Measurements from ENCODE around the gene MZT1. TPM values are rescaled to one million over a fixed set of nuclear protein-coding genes. Genes with fewer than 3 reads are reported as not detected.

Gene MZT1
- total and polyA plus RNA-seq, 2 experiments from 2014 or later = 35.0 to 52.3 TPM

DNA sequence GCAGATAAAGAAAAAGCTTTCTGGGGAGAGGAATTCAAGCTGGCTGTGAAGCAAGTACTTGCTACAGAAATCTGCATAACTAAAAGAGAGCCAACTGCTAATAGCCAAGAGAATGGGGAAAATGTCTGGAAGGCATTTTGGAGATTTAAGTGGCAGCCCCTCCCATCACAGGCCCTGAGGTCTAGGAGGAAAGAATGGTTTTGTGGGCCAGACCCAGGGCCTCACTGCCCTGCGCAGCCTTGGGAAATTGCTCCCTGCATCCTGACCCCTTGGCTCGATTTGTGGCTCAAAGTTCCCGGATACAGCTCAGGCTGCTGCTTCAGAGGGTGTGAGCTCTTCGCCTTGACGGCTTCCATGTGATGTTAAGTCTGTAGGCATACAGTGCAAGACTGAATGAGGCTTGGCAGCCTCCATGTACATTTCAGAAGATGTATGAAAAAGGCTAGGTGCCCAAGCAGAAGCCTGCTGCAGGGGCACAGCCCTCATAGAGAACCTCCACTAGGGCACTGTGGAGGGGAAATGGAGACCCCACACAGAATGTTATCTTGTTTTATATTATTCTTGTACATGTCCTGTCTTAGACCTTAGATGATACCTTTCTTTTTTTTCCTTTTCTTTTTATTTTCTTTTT is 34.4 kb downstream of the MZT1 start (continued):
- TF ChIP-seq, protein P1, sequence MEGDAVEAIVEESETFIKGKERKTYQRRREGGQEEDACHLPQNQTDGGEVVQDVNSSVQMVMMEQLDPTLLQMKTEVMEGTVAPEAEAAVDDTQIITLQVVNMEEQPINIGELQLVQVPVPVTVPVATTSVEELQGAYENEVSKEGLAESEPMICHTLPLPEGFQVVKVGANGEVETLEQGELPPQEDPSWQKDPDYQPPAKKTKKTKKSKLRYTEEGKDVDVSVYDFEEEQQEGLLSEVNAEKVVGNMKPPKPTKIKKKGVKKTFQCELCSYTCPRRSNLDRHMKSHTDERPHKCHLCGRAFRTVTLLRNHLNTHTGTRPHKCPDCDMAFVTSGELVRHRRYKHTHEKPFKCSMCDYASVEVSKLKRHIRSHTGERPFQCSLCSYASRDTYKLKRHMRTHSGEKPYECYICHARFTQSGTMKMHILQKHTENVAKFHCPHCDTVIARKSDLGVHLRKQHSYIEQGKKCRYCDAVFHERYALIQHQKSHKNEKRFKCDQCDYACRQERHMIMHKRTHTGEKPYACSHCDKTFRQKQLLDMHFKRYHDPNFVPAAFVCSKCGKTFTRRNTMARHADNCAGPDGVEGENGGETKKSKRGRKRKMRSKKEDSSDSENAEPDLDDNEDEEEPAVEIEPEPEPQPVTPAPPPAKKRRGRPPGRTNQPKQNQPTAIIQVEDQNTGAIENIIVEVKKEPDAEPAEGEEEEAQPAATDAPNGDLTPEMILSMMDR (conservative IDR thresholded peaks at IDR 0.05; ENCODE audit: low read depth in 2 of 2) = no peak
- TF ChIP-seq, protein P2, sequence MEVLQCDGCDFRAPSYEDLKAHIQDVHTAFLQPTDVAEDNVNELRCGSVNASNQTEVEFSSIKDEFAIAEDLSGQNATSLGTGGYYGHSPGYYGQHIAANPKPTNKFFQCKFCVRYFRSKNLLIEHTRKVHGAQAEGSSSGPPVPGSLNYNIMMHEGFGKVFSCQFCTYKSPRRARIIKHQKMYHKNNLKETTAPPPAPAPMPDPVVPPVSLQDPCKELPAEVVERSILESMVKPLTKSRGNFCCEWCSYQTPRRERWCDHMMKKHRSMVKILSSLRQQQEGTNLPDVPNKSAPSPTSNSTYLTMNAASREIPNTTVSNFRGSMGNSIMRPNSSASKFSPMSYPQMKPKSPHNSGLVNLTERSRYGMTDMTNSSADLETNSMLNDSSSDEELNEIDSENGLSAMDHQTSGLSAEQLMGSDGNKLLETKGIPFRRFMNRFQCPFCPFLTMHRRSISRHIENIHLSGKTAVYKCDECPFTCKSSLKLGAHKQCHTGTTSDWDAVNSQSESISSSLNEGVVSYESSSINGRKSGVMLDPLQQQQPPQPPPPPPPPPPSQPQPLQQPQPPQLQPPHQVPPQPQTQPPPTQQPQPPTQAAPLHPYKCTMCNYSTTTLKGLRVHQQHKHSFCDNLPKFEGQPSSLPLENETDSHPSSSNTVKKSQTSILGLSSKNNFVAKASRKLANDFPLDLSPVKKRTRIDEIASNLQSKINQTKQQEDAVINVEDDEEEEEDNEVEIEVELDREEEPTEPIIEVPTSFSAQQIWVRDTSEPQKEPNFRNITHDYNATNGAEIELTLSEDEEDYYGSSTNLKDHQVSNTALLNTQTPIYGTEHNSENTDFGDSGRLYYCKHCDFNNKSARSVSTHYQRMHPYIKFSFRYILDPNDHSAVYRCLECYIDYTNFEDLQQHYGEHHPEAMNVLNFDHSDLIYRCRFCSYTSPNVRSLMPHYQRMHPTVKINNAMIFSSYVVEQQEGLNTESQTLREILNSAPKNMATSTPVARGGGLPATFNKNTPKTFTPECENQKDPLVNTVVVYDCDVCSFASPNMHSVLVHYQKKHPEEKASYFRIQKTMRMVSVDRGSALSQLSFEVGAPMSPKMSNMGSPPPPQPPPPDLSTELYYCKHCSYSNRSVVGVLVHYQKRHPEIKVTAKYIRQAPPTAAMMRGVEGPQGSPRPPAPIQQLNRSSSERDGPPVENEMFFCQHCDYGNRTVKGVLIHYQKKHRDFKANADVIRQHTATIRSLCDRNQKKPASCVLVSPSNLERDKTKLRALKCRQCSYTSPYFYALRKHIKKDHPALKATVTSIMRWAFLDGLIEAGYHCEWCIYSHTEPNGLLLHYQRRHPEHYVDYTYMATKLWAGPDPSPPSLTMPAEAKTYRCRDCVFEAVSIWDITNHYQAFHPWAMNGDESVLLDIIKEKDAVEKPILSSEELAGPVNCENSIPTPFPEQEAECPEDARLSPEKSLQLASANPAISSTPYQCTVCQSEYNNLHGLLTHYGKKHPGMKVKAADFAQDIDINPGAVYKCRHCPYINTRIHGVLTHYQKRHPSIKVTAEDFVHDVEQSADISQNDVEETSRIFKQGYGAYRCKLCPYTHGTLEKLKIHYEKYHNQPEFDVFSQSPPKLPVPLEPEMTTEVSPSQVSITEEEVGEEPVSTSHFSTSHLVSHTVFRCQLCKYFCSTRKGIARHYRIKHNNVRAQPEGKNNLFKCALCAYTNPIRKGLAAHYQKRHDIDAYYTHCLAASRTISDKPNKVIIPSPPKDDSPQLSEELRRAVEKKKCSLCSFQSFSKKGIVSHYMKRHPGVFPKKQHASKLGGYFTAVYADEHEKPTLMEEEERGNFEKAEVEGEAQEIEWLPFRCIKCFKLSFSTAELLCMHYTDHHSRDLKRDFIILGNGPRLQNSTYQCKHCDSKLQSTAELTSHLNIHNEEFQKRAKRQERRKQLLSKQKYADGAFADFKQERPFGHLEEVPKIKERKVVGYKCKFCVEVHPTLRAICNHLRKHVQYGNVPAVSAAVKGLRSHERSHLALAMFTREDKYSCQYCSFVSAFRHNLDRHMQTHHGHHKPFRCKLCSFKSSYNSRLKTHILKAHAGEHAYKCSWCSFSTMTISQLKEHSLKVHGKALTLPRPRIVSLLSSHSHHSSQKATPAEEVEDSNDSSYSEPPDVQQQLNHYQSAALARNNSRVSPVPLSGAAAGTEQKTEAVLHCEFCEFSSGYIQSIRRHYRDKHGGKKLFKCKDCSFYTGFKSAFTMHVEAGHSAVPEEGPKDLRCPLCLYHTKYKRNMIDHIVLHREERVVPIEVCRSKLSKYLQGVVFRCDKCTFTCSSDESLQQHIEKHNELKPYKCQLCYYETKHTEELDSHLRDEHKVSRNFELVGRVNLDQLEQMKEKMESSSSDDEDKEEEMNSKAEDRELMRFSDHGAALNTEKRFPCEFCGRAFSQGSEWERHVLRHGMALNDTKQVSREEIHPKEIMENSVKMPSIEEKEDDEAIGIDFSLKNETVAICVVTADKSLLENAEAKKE (CRISPR knock-in tag; IDR thresholded peaks at IDR 0.05) = no peak
- TF ChIP-seq EZH2phosphoT487 (IDR thresholded peaks at IDR 0.05; ENCODE audit: unreplicated experiment) = no peak
- TF ChIP-seq ZNF331 (CRISPR knock-in tag; IDR thresholded peaks at IDR 0.05; ENCODE audit: low read depth) = no peak

DNA sequence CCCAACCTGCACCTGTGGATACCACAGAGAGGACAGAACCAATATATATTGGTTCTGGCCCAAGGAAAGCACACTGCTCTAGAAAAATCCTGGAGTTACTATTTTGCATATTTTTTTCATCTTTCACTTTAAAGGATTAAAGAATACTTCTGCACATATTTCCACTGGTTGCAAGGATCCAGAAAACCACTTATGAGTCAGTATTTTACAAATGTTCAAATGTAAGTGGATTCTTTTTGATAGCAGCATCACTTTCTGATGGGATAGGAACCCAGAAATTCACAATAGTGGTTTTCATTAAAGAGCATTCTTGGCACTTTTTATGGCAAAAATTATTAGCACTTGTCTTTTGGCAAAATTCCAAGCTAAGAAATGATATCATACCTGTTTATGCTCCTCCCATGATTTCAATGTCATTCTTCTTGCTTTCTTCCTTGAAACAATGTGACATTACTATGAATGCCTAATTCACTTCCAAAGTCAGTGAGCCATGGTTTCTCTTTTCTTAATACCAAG is 38.2 kb downstream of the MZT1 start:
- Histone ChIP-seq H4K20me1 (replicated peaks; ENCODE audit: insufficient read depth) (no peaks in the 10 kb centered on the region), H3K36me3 (ENCODE audit: insufficient read depth) (0 out of 2 replicates have a peak, but pooled peaks cover 7% of the 10 kb centered on the region), H3K4me2 (no peak overlapping the region), H3F3A (replicated peaks; ENCODE audit: low read depth) (no peaks in the 10 kb centered on the region), H3K4me3 (no peak overlapping the region), H3K4me1 (ENCODE audit: insufficient read depth) (no peaks in the 10 kb centered on the region), H3K27ac (ENCODE audit: low read depth) (no peak overlapping the region), H3K79me2 (replicated peaks; ENCODE audit: insufficient read depth) (no peaks in the 10 kb centered on the region), H2AFZ (no peak overlapping the region), H3K27me3 (ENCODE audit: insufficient read depth) (no peaks in the 10 kb centered on the region), H3K9me2 (ENCODE audit: insufficient read depth) (0 out of 2 replicates have a peak, but pooled peaks cover 10% of the 10 kb centered on the region)
- no peak overlapping the region for H3K4me3 Mint-ChIP-seq
- ATAC-seq (no peak), DNase-seq (ENCODE audit: low spot score) (no peak)
- no peak overlapping the region for H3K27ac Mint-ChIP-seq
- peaks cover 21% of the 10 kb centered on the region for H3K36me3 Mint-ChIP-seq (ENCODE audit: low read depth)
- no peaks in the 10 kb centered on the region for H3K4me1 Mint-ChIP-seq
- H3K27me3 Mint-ChIP-seq (ENCODE audit: insufficient read depth, low read depth, poor library complexity) = peaks cover 4% of the 10 kb centered on the region
- H3K9me3 Mint-ChIP-seq = peaks cover 36% of the 10 kb centered on the region
- TF ChIP-seq, protein P3, sequence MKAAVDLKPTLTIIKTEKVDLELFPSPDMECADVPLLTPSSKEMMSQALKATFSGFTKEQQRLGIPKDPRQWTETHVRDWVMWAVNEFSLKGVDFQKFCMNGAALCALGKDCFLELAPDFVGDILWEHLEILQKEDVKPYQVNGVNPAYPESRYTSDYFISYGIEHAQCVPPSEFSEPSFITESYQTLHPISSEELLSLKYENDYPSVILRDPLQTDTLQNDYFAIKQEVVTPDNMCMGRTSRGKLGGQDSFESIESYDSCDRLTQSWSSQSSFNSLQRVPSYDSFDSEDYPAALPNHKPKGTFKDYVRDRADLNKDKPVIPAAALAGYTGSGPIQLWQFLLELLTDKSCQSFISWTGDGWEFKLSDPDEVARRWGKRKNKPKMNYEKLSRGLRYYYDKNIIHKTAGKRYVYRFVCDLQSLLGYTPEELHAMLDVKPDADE (IDR thresholded peaks at IDR 0.05) = no peak
- TF ChIP-seq EZH2phosphoT487 (IDR thresholded peaks at IDR 0.05; ENCODE audit: unreplicated experiment) = no peak
- TF ChIP-seq, protein P1 (conservative IDR thresholded peaks at IDR 0.05; ENCODE audit: low read depth in 2 of 2) = no peak
- no peak for TF ChIP-seq STAT1 (IDR thresholded peaks at IDR 0.05; ENCODE audit: unreplicated experiment)
- no peak for TF ChIP-seq POLR2AphosphoS5 (IDR thresholded peaks at IDR 0.05; ENCODE audit: low read depth)

Data from GM23338 (cell line).